ENCODE results near the gene ERMARD.

The ERMARD gene

GRCh38 chr6:169804427-169804826 is 53.0 kb downstream of the ERMARD start:
- no peak for TF ChIP-seq CTCF (IDR thresholded peaks at IDR 0.05; ENCODE audit: low read depth, low read length)
- no peak overlapping the region for H3K4me3 ChIP-seq (replicated peaks in 1 of 2; ENCODE audit: low read depth in 2 of 2, low read length in 2 of 2)
- DNase-seq (ENCODE audit: low read depth in 2 of 2): no peak

GRCh38 chr6:169805242-169805838 is 53.9 kb downstream of the ERMARD start:
- no peak for TF ChIP-seq CTCF (IDR thresholded peaks at IDR 0.05; ENCODE audit: low read depth, low read length)
- no peak overlapping the region for H3K4me3 ChIP-seq (replicated peaks in 1 of 2; ENCODE audit: low read depth in 2 of 2, low read length in 2 of 2)
- DNase-seq (ENCODE audit: low read depth in 2 of 2): no peak

- no peak for DNase-seq (ENCODE audit: low read depth in 2 of 2)
- TF ChIP-seq CTCF (IDR thresholded peaks at IDR 0.05; ENCODE audit: low read depth, low read length): no peak
- H3K4me3 ChIP-seq (replicated peaks in 1 of 2; ENCODE audit: low read depth in 2 of 2, low read length in 2 of 2): no peak overlapping the region
Observed at GRCh38 chr6:169806701-169807100, 55.3 kb downstream of the ERMARD start.

- DNase-seq (ENCODE audit: low read depth in 2 of 2): no peak
- no peak for TF ChIP-seq CTCF (IDR thresholded peaks at IDR 0.05; ENCODE audit: low read depth, low read length)
- no peak overlapping the region for H3K4me3 ChIP-seq (replicated peaks in 1 of 2; ENCODE audit: low read depth in 2 of 2, low read length in 2 of 2)
Observed at GRCh38 chr6:169807229-169807628, 55.8 kb downstream of the ERMARD start.

GRCh38 chr6:169807699-169808607 is 56.5 kb downstream of the ERMARD start:
- no peak for TF ChIP-seq CTCF (IDR thresholded peaks at IDR 0.05; ENCODE audit: low read depth, low read length)
- DNase-seq (ENCODE audit: low read depth in 2 of 2): no peak

GRCh38 chr6:169808608-169808967 is 57.2 kb downstream of the ERMARD start:
- H3K4me3 ChIP-seq (replicated peaks in 1 of 2; ENCODE audit: low read depth in 2 of 2, low read length in 2 of 2): no peak overlapping the region
- no peak for TF ChIP-seq CTCF (IDR thresholded peaks at IDR 0.05; ENCODE audit: low read depth, low read length)
- no peak for DNase-seq (ENCODE audit: low read depth in 2 of 2)

More at GRCh38 chr6:169807699-169808607, 56.5 kb downstream of the ERMARD start:
- no peak overlapping the region for H3K4me3 ChIP-seq (replicated peaks in 1 of 2; ENCODE audit: low read depth in 2 of 2, low read length in 2 of 2)
